K562 (cell line): ENCODE measurements around the gene CDC42EP5.

Experiments
- GABPA ChIP-seq: fragments of 200-800 bp; sonication (Bioruptor generic); conservative IDR thresholded peaks from 2 replicates; pipeline ENCODE4 v1.6.1; 2016; ENCODE audit warnings: low read depth, missing genetic modification characterization, missing compliant biosample characterization
- JUN ChIP-seq, 2 experiments: sonication (generic) in 1 of 2; formaldehyde crosslinking in 1 of 2; IDR thresholded peaks; 2 replicates each; pipeline versions ENCODE4 v1.6.1 to v1.8.0; 2012 to 2022; ENCODE audit warnings: borderline replicate concordance in 2 of 2, mild to moderate bottlenecking in 2 of 2, improper control_type of control experiment in 1 of 2, low read depth in 1 of 2, low read length in 1 of 2, missing genetic modification reagents in 1 of 2
- KLF1 ChIP-seq: fragments of 450-650 bp; IDR thresholded peaks from 2 replicates; pipeline ENCODE4 v1.6.1; 2016; ENCODE audit warnings: missing genetic modification characterization, missing compliant biosample characterization
- MTA3 ChIP-seq: fragments of 450-650 bp; formaldehyde crosslinking; IDR thresholded peaks from 2 replicates; pipeline ENCODE4 v1.6.1; 2017; ENCODE audit warnings: mild to moderate bottlenecking, borderline replicate concordance
- PHTF2 ChIP-seq: fragments of 250-450 bp; sonication (Bioruptor Pico); IDR thresholded peaks from 2 replicates; pipeline ENCODE4 v1.5.0; 2021; ENCODE audit warnings: mild to moderate bottlenecking
- POLR2A ChIP-seq: fragments of 450-650 bp; conservative IDR thresholded peaks from 2 replicates; pipeline ENCODE4 v1.6.1; 2016
- USF2 ChIP-seq: sonication (generic); formaldehyde crosslinking; IDR thresholded peaks from 2 replicates; pipeline ENCODE4 v1.5.0; 2020; ENCODE audit warnings: missing genetic modification reagents
- TF ChIP-seq, protein P1 (sequence below): sonication (generic); formaldehyde crosslinking; IDR thresholded peaks from 2 replicates; pipeline ENCODE4 v1.8.0; 2022; ENCODE audit warnings: mild to moderate bottlenecking, missing genetic modification reagents
- TF ChIP-seq, protein P2 (sequence below), 3 experiments: IDR thresholded peaks in 2 of 3; conservative IDR thresholded peaks in 1 of 3; 2 replicates each; pipeline ENCODE4 v1.5.1; 2011 to 2012; ENCODE audit warnings: low read length in 3 of 3, mild to moderate bottlenecking in 3 of 3, control low read depth in 2 of 3, improper control_type of control experiment in 1 of 3, inconsistent platforms in 1 of 3, low read depth in 1 of 3, mixed read lengths in 1 of 3, moderate library complexity in 1 of 3; ENCODE audit not compliant: insufficient read depth in 2 of 3

DNA sequence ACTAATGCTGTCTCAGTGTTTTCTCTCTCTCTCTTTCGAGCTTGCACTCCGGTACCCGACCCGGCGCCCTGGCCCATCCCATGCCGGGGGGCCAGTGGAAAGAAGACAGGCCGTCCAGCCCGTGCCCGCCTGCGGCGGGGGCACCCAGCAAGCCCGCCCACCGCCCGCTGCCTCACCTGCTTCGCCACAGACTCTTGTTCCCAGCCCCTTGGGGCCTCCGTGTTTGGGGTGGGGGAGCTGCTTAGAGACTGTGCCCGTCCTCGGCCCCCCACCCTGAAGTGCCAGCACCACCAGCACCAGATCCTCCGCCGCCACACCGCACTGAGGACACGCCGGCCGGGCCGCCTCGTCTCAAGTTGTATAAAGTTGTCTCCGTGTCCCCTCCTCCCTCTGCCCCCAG, 11.9 kb downstream of the CDC42EP5 start:
- TF ChIP-seq JUN (IDR thresholded peaks at IDR 0.05; ENCODE audit: borderline replicate concordance, low read depth, low read length) (no peak), JUN (CRISPR knock-in tag; IDR thresholded peaks at IDR 0.05; ENCODE audit: borderline replicate concordance) (no peak), MTA3 (no peak), USF2 (CRISPR knock-in tag) (no peak), KLF1 (tag) (no peak), PHTF2 (CRISPR knock-in tag) (no peak), POLR2A (no peak), GABPA (no peak)
- TF ChIP-seq, protein P1, sequence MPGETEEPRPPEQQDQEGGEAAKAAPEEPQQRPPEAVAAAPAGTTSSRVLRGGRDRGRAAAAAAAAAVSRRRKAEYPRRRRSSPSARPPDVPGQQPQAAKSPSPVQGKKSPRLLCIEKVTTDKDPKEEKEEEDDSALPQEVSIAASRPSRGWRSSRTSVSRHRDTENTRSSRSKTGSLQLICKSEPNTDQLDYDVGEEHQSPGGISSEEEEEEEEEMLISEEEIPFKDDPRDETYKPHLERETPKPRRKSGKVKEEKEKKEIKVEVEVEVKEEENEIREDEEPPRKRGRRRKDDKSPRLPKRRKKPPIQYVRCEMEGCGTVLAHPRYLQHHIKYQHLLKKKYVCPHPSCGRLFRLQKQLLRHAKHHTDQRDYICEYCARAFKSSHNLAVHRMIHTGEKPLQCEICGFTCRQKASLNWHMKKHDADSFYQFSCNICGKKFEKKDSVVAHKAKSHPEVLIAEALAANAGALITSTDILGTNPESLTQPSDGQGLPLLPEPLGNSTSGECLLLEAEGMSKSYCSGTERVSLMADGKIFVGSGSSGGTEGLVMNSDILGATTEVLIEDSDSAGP, result no peak
- TF ChIP-seq, protein P2, sequence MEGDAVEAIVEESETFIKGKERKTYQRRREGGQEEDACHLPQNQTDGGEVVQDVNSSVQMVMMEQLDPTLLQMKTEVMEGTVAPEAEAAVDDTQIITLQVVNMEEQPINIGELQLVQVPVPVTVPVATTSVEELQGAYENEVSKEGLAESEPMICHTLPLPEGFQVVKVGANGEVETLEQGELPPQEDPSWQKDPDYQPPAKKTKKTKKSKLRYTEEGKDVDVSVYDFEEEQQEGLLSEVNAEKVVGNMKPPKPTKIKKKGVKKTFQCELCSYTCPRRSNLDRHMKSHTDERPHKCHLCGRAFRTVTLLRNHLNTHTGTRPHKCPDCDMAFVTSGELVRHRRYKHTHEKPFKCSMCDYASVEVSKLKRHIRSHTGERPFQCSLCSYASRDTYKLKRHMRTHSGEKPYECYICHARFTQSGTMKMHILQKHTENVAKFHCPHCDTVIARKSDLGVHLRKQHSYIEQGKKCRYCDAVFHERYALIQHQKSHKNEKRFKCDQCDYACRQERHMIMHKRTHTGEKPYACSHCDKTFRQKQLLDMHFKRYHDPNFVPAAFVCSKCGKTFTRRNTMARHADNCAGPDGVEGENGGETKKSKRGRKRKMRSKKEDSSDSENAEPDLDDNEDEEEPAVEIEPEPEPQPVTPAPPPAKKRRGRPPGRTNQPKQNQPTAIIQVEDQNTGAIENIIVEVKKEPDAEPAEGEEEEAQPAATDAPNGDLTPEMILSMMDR (IDR thresholded peaks at IDR 0.05 in 2 of 3, conservative IDR thresholded peaks at IDR 0.05 in 1 of 3; ENCODE audit: insufficient read depth in 2 of 3, low read depth in 1 of 3, low read length in 3 of 3), result no peak
